GM10266 (cell line): ENCODE data around the gene ACY1.

Source experiments
- DNase-seq: peaks from one replicate; pipeline ENCODE4 v3.0.0; 2012; ENCODE audit errors: extremely low spot score
- TF ChIP-seq, protein P1 (sequence below): IDR thresholded peaks from 2 replicates; pipeline ENCODE4 v1.5.1; 2012; ENCODE audit warnings: mild to moderate bottlenecking, low read depth; ENCODE audit not compliant: control insufficient read depth, insufficient read depth; ENCODE audit errors: missing control alignments

ACY1 gene

DNA sequence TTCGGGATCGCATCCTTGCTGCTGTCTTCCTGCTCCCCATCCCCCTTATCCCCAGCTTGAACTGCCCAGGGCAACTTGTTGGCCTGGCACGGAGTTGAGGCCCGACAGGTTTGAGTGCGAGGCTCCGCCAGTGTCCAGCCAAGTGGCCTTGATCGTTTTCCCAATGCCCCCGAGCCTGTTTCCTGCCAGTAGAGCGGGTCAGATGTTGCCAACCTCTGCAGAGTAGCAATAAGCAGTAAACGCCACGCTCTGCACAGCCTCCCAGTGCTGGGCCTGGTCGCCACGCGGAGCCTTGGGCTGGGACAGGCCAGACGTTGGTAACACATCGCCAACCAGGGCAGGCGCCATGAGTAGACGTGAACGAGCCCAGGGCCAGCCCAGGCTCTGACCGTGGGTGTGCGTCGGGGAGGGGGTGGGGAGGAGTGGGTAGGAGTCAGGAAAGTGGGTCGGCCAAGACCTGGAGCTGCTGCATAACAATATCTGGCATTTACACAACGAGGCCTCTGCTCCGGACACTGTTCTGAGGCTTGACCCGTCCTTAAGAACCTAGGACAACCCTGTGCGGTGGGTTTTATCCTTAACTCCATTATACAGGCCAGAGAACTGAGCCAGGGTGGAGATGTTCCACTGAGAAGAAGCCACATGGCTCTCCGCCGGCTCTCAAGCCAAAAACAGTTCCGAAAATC, 8.9 kb upstream of the ACY1 start:
- TF ChIP-seq, protein P1, sequence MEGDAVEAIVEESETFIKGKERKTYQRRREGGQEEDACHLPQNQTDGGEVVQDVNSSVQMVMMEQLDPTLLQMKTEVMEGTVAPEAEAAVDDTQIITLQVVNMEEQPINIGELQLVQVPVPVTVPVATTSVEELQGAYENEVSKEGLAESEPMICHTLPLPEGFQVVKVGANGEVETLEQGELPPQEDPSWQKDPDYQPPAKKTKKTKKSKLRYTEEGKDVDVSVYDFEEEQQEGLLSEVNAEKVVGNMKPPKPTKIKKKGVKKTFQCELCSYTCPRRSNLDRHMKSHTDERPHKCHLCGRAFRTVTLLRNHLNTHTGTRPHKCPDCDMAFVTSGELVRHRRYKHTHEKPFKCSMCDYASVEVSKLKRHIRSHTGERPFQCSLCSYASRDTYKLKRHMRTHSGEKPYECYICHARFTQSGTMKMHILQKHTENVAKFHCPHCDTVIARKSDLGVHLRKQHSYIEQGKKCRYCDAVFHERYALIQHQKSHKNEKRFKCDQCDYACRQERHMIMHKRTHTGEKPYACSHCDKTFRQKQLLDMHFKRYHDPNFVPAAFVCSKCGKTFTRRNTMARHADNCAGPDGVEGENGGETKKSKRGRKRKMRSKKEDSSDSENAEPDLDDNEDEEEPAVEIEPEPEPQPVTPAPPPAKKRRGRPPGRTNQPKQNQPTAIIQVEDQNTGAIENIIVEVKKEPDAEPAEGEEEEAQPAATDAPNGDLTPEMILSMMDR, result no peak
- DNase-seq, result no peak

DNA sequence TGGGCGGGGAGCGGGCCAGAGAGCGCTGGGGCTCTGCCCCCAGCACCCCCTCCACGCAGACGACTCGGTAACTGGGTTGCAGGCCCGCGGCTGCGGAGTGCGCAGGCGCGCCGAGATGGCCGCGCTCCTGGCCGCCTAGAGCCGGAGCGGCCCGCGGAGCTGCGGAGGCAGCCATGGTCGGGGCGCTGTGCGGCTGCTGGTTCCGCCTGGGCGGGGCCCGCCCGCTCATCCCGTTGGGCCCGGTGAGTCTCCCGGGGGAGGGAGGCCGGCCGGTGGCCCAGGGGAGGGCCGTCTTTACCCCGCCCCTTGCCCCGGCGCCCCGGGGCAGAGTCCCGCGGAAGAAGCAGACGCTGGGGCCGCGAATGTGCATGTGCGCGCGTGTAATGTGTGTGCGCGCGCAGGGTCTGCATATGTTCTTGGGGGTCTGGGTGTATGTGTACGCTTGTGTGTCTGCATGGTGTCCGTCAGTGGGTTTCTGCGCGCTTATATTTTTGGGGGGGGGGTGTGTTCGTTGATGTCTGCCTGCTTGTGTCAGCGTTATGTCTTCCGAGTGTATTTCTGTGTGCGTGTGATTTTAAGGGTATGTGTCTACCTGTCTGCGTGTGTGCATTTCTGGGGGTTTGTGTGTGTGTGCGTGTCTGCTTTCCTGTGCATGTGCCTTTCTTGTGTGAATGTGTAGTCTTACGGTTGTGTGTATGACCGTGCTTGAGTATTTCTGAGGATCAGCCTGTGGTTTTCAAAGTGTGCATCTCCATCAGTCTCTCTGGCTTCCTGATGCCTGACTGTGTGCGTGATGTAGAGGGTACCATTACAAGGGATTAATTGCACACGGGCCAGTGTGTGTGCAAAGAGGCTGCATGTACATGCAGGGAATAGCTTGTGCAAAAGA, 8.1 kb upstream of the ACY1 start, which contains the start of gene ABHD14A:
TSS of gene ABHD14A (plus strand) at position 102 of the 889 bp plus-strand sequence. CDS start at position 174, 72 bp downstream.
- peak; percentile 92 for DNase-seq
- TF ChIP-seq, protein P1, result no peak

DNA sequence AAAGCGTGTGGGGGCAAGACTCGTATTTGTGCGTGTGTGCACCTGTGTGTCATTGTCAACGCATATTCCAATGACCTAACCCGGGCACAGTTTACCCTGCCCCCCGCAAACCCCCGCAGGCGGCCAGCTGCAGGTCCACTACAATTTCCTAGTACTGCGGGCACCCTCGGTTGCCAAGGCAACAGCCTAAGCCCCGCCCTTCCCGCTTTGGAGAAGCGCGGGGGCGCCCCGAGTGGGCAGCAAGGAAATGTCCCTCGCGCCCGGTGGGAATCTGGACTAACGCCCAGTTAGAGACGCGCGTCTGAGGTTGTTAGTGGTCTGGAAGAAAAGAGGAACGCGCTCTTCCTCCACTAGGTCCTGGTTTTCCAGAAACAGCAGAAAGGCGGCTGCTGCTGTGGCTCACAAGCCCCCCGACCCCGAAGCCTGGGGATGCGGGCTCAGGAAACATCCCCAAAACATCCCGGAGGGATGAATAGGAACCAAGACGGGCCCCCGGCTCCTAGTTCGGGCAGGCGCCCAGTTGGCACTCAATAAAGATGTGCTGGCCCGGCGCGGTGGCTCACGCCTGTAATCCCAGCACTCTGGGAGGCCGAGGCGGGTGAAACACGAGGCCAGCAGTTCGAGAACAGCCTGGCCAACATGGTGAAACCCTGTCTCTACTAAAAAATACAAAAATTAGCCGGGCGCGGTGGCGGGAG, 7.3 kb upstream of the ACY1 start:
- TF ChIP-seq, protein P1, result no peak
- peak; percentile 58 for DNase-seq

DNA sequence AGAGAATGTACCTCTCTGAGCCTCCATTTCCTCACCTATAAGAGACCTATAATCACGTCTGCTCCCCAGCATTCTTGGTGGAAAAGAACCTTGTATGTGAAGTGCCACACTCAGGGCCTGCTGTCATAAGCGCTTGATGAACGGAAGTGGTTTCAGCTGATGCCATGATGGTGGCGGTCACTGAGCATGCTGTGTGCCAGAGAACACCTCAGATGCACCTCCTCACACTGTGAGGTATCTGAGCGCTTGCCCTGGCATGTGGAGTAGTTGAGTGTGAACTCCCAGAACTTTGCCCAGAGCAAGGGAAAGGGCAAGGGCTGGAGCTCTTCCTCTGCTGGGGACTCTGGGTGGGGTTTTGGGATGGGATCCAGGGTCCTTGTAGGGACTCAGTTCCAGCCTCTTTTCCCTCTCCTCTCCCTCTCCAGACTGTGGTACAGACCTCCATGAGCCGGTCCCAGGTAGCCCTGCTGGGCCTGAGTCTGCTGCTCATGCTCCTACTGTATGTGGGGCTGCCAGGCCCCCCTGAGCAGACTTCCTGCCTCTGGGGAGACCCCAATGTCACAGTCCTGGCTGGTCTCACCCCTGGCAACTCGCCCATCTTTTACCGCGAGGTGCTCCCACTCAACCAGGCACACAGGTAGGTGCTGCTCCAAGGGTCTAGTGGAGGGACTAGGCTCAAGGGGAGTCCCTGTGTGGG, 5.7 kb upstream of the ACY1 start:
- TF ChIP-seq, protein P1, result no peak
- DNase-seq, result no peak

DNA sequence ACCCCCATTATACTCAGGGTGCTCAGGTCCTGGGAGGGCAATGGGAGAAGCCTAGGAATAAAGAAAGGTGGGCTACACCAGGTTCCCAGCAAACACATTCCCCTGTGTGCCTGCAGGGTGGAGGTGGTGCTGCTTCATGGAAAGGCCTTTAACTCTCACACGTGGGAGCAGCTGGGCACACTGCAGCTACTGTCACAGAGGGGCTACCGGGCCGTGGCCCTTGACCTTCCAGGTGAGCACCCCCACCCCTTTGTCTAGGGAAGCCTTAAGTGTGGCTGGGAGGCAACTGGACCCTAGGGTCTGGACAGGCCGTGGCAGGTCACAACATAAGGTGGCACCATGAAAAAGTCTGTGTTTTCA, 5.2 kb upstream of the ACY1 start:
- DNase-seq, result no peak
- TF ChIP-seq, protein P1, result no peak

DNA sequence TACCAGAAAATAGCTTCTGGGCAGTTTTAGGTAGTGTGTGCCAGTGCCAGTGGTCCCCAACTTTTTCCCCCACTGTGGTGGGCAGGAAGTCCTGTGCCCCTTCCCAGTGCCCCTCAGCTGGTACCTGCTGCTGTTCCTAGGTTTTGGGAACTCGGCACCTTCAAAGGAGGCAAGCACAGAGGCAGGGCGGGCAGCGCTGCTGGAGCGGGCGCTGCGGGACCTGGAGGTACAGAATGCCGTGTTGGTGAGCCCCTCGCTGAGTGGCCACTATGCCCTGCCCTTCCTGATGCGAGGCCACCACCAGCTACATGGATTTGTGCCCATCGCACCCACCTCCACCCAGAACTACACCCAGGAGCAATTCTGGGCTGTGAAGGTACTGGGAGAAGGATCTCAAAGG, 3.1 kb upstream of the ACY1 start:
- no peak for DNase-seq
- TF ChIP-seq, protein P1, result no peak
